Panc1 (cell line): ENCODE results near the gene LRRC57.

Source experiments
- TCF7L2 ChIP-seq: IDR thresholded peaks from 2 replicates; pipeline ENCODE4 v1.6.1; 2011; ENCODE audit warnings: mild to moderate bottlenecking, low read depth, low read length, inconsistent platforms
- TF ChIP-seq, protein P1 (sequence below): fragments of 450-650 bp; IDR thresholded peaks from 2 replicates; pipeline ENCODE4 v1.5.1; 2017; ENCODE audit warnings: mild to moderate bottlenecking

DNA sequence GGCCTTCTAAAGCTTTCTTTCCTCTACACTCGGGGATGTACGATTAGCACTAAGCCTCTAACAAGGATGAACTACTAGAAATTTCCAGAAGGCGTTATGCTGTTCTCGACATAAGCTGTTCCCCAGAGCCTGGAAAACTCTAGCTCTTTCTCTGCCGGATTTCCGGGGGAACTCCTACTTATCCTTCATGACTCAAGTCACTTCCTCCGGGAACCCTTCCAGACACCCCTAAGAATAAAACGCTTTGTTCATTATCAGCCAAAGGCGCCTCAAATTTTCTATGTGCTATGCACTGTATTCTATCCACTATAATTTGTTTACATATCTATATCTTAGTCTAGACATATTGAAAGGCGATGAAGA is 53.6 kb downstream of the LRRC57 start:
- TF ChIP-seq, protein P1, sequence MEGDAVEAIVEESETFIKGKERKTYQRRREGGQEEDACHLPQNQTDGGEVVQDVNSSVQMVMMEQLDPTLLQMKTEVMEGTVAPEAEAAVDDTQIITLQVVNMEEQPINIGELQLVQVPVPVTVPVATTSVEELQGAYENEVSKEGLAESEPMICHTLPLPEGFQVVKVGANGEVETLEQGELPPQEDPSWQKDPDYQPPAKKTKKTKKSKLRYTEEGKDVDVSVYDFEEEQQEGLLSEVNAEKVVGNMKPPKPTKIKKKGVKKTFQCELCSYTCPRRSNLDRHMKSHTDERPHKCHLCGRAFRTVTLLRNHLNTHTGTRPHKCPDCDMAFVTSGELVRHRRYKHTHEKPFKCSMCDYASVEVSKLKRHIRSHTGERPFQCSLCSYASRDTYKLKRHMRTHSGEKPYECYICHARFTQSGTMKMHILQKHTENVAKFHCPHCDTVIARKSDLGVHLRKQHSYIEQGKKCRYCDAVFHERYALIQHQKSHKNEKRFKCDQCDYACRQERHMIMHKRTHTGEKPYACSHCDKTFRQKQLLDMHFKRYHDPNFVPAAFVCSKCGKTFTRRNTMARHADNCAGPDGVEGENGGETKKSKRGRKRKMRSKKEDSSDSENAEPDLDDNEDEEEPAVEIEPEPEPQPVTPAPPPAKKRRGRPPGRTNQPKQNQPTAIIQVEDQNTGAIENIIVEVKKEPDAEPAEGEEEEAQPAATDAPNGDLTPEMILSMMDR, result no peak
- TF ChIP-seq TCF7L2, result no peak
